ENCODE data around the gene COL26A1. TPM values are rescaled to one million over a fixed set of nuclear protein-coding genes. Genes with fewer than 3 reads are reported as not detected.
A peak's percentile ranks its signal among the peaks of the same experiment; 100 is the strongest.
"Not testable (repeated sequence)": the region's sequence is repeated elsewhere in the genome, so short reads cannot be mapped to it uniquely, and the experiment has no call there.

COL26A1 gene
- total RNA-seq, 4 donors from 2014 or later: 0.06 TPM; not detected in 3

DNA sequence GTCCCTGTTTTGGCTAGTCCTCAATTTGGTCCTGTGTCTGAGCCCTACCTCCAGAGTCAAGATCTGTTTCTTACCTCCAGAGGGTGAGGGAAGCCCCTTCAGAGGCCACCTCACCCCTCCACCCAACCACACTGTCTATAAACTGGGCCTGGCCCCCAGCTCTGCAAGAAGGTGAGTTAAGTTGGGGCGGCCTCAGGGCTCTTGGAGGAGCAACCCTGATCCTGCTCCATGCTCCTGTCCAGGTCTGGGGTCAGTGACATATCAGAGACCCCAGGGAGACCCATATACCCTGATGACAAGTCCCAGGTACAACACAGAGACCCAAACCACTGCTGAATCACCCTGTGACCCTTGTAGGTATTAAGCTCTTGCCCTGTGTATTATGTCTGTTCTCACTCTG, 196.9 kb downstream of the COL26A1 start:
- H3K4me3 ChIP-seq (ENCODE audit: low read depth, poor library complexity, severe bottlenecking): no peak overlapping the region
- 100% methylated on average over 1 of the region's 1 CpG for WGBS, 2 donors
- TF ChIP-seq, protein P1, sequence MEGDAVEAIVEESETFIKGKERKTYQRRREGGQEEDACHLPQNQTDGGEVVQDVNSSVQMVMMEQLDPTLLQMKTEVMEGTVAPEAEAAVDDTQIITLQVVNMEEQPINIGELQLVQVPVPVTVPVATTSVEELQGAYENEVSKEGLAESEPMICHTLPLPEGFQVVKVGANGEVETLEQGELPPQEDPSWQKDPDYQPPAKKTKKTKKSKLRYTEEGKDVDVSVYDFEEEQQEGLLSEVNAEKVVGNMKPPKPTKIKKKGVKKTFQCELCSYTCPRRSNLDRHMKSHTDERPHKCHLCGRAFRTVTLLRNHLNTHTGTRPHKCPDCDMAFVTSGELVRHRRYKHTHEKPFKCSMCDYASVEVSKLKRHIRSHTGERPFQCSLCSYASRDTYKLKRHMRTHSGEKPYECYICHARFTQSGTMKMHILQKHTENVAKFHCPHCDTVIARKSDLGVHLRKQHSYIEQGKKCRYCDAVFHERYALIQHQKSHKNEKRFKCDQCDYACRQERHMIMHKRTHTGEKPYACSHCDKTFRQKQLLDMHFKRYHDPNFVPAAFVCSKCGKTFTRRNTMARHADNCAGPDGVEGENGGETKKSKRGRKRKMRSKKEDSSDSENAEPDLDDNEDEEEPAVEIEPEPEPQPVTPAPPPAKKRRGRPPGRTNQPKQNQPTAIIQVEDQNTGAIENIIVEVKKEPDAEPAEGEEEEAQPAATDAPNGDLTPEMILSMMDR (IDR thresholded peaks at IDR 0.05): no peak
- no peak for TF ChIP-seq POLR2A (IDR thresholded peaks at IDR 0.05)
- DNase-seq (ENCODE audit: low spot score in 2 of 2): peak in 1 of 2 donors; percentile 78
- intact Hi-C loops (cut with DNase I; ENCODE audit: low total_unique reads): no loop called here

DNA sequence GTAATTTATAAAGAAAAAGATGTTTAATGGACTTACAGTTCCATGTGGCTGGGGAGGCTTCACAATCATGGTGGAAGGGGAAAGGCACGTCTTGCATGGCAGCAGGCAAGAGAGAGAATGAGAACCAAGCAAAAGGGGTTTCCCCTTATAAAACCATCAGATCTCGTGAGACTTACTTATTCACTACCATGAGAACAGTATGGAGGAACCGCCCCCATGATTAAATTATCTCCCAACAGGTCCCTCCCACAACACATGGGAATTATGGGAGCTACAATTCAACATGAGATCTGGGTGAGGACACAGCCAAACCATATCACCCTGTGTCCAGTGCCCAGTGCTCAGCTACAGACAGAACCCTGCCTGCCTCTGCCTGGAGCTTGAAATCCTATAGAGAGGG, 197.3 kb downstream of the COL26A1 start:
- 72 to 88% methylated on average over 3 of the region's 3 CpGs for WGBS, 2 donors
- intact Hi-C loops (cut with DNase I; ENCODE audit: low total_unique reads); H3K4me3 ChIP-seq (ENCODE audit: low read depth, poor library complexity, severe bottlenecking): not testable (repeated sequence)
- peak in 1 of 2 donors; percentile 49 for DNase-seq (ENCODE audit: low spot score in 2 of 2)

- intact Hi-C loops (cut with DNase I; ENCODE audit: low total_unique reads): no loop called here
- peak in 1 of 2 donors; percentile 72 for DNase-seq (ENCODE audit: low spot score in 2 of 2)
- H3K4me3 ChIP-seq (ENCODE audit: low read depth, poor library complexity, severe bottlenecking): no peak overlapping the region
- 49 to 53% methylated on average over 7 of the region's 7 CpGs for WGBS, 2 donors
- TF ChIP-seq, protein P1 (IDR thresholded peaks at IDR 0.05): no peak
- no peak for TF ChIP-seq POLR2A (IDR thresholded peaks at IDR 0.05)
Observed at GRCh38 chr7:101560856-101561255, 198.2 kb downstream of the COL26A1 start.

DNA sequence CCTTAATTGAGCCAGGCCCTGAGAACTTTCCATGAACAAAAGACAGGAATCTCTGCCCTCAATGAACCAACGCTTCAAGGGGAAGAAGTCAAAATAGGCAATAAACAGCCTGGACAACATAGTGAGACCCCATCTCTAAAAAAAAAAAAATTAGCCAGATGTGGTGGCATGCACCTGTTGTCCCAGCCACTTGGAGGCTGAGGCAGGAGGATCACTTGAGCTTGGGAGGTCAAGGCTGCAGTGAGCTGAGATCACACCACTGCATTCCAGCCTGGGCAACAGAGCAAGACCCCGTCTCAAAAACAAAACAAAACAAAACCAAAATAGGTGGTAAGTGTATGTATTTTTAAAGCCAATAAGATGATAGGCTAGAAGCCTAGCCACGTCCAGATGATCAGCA, 198.6 kb downstream of the COL26A1 start:
- H3K4me3 ChIP-seq (ENCODE audit: low read depth, poor library complexity, severe bottlenecking); intact Hi-C loops (cut with DNase I; ENCODE audit: low total_unique reads): not testable (repeated sequence)
- WGBS, 2 donors: 70 to 78% methylated on average over 3 of the region's 3 CpGs
- DNase-seq (ENCODE audit: low spot score in 2 of 2): peak in 1 of 2 donors; percentile 23

- peak in 1 of 2 donors; percentile 59 for DNase-seq (ENCODE audit: low spot score in 2 of 2)
- no peak overlapping the region for H3K4me3 ChIP-seq (ENCODE audit: low read depth, poor library complexity, severe bottlenecking)
- intact Hi-C loops (cut with DNase I; ENCODE audit: low total_unique reads): no loop called here
- TF ChIP-seq, protein P1 (IDR thresholded peaks at IDR 0.05): no peak
- TF ChIP-seq POLR2A (IDR thresholded peaks at IDR 0.05): no peak
- whole genome bisulfite sequencing, 2 donors: 67 to 68% methylated on average over 15 of the region's 15 CpGs
Observed at GRCh38 chr7:101562531-101563197, 200.0 kb downstream of the COL26A1 start.

- intact Hi-C loops (cut with DNase I; ENCODE audit: low total_unique reads): no loop called here
- TF ChIP-seq, protein P1 (IDR thresholded peaks at IDR 0.05): no peak
- TF ChIP-seq POLR2A (IDR thresholded peaks at IDR 0.05): no peak
- 62 to 63% methylated on average over 13 to 15 of the region's 15 CpGs for WGBS, 2 donors
Observed at GRCh38 chr7:101563198-101563901, 200.7 kb downstream of the COL26A1 start.

More at GRCh38 chr7:101563198-101563901, 200.7 kb downstream of the COL26A1 start:
- no peak overlapping the region for H3K4me3 ChIP-seq (ENCODE audit: low read depth, poor library complexity, severe bottlenecking)
- peak in 1 of 2 donors; percentile 64 for DNase-seq (ENCODE audit: low spot score in 2 of 2)

Measured in lower leg skin (tissue), 4 donors.